ENCODE measurements around the gene EFHD2.
"Not testable (repeated sequence)": the region's sequence is repeated elsewhere in the genome, so short reads cannot be mapped to it uniquely, and the experiment has no call there.

EFHD2 gene

GRCh38 chr1:15413563-15414444, 4.1 kb downstream of the EFHD2 start:
- no peak for DNase-seq

- no peak for DNase-seq
These were observed 4.8 kb downstream of the EFHD2 start for GRCh38 chr1:15414445-15414983.

GRCh38 chr1:15417059-15417934, 7.6 kb downstream of the EFHD2 start:
- no peak for DNase-seq

- peak; percentile 36 for DNase-seq
These were observed 9.3 kb downstream of the EFHD2 start for GRCh38 chr1:15418806-15419515.

GRCh38 chr1:15420853-15421465, 11.3 kb downstream of the EFHD2 start:
- no peak for DNase-seq

GRCh38 chr1:15422871-15423270, 13.2 kb downstream of the EFHD2 start:
- DNase-seq = no peak

DNA sequence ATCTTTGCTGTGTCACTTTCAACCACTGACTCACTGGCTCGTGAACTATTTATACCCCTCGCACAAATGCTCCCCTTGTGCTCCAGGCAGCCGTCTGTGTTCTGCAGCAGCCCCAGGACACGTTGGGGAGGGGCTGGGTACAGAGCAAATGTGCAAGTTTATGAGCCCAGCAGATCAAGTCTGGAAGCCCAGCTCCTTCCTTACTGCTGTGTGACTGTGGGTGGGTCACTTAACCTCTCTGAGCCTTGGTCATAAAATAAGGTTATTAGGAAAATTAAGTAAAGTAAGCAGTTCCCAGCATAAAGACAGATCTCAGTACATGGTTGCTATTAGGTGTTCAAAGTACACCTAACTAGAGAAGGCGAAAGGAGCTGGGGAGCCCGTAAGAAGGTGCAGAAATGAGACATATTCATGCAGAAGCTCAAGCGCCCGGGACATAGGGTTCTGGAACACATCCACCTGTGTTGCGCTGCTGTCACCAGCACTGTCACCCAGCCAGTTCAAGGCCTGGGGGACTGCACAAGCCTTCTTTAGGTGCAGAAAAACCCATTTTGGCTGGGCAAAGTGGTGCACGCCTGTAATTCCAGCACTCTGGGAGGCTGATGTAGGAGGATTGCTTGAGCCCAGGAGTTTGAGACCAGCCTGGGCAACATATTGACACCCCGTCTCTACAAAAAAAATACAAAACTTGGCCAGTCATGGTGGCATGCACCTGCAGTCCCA, 13.8 kb downstream of the EFHD2 start:
- DNase-seq = no peak

DNA sequence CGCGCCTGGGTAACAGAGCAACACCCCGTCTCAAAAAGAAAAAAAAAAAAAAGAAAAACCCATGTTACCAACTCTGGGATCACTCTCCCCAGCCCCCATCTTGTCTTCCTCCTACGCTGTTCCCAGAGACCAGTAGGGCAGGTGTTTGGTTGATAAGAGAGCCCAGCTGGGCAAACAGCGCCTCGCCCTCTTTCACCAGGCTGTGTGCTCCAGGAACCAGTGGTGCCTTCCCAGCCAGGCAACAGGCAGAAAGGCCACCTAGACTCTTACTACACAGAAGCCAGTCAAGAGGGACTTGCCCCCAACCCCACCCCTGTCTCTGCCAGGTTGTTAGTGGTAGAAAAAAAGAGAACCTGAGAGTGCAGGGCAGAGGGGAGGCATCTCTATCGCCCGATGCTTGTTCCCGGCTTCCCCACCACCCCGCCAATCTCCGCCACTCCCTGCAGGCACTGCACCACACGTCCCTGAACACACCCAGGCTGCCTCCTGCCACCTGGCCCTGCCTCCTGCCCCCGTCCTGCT, 14.5 kb downstream of the EFHD2 start:
- DNase-seq = peak; percentile 93

DNA sequence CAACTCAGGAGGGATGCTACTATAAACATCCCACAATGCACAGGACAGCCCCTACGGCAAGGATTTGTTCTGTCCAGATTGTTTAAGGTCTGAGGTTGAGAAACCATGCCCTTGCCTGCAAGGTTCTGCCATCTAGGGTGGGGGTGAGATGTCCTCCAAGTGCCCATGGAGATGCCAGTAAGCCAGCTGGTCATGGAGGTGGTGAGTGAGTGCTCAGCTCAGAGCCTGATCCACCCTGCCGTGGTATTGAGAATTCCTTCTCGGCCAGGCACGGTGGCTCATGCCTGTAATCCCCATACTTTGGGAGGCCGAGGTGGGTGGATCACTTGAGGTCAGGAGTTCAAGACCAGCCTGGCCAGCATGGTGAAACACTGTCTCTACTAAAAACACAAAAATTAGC, 15.3 kb downstream of the EFHD2 start:
- no peak for DNase-seq

- no peak for DNase-seq
These were observed 15.8 kb downstream of the EFHD2 start for GRCh38 chr1:15425521-15425920.

DNA sequence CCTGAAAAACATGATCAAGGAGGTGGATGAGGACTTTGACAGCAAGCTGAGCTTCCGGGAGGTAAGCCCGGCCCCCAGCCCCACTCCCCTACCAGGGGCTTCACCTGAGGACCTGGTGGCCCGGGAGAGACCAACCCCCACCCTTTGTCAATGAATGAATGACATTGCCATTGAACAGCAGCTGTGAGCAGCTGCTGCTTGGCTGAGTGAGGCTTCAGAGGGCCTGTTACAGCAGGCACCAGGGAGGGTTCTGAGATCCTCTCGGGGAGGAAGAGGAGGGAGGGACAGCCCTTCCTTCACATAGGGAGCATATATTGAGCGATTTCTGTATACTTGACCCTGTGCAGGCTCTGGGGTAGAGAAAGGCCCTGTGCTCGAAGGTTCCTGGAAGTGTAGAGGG, 16.3 kb downstream of the EFHD2 start:
- DNase-seq = no peak

DNA sequence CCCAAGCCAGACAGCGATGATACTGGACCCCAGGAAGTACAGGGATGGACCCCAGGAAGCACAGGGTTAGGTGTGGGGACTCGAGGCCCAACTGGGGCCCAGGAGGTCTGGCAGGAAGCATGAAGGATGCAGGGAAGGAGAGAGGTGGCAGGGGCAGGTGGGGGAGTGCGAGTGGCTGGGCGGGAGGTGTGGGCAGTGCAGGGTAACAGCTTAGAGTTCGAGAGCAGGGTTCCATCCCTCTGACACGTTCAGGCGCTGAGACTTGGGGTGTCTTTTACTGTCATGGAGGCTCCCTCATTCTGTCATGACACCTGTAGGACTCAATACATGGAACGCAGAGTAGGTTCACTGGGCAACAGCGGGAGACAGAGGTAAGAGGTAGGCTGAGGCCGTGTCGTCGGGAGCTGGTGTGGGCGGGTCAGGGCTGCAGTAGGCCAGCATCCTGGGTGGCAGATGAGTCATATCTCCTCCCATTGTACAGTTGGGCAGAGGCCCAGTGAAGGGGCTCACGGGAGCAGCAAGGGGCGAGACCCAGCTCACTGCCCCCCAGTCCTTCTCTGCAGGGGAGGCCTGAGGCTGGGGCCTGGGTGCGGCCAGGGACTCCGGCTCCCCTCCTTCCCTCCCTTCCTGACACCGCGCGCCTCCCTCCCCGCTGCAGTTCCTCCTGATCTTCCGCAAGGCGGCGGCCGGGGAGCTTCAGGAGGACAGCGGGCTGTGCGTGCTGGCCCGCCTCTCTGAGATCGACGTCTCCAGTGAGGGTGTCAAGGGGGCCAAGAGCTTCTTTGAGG, 17.0 kb downstream of the EFHD2 start:
- no peak for DNase-seq

- no peak for DNase-seq
These were observed 17.6 kb downstream of the EFHD2 start for GRCh38 chr1:15427280-15427666.

GRCh38 chr1:15428252-15428651, 18.6 kb downstream of the EFHD2 start:
- not testable (repeated sequence) for DNase-seq

- no peak for DNase-seq
These were observed 19.2 kb downstream of the EFHD2 start for GRCh38 chr1:15428815-15429435.

DNA sequence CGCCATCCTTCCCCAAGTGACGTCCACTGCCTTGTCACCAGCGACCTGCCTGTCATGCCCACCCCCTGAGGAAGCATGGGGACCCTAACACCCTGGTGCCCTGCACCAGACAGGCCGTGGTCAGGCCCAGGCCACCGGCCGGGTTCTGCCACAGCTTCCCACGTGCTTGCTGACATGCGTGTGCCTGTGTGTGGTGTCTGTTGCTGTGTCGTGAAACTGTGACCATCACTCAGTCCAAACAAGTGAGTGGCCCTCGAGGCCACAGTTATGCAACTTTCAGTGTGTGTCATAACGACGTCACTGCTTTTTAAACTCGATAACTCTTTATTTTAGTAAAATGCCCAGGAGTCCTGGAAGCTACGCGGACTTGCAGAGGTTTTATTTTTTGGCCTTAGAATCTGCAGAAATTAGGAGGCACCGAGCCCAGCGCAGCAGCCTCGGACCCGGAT, 20.0 kb downstream of the EFHD2 start:
- no peak for DNase-seq

GRCh38 chr1:15430787-15431570, 21.3 kb downstream of the EFHD2 start:
- DNase-seq = no peak

- DNase-seq = no peak
These were observed 21.9 kb downstream of the EFHD2 start for GRCh38 chr1:15431571-15431948.

- DNase-seq = no peak
These were observed 22.6 kb downstream of the EFHD2 start for GRCh38 chr1:15432324-15432723.
